Ascending aorta (tissue), 2 donors: ENCODE measurements around the gene HIRIP3. TPM values are rescaled to one million over a fixed set of nuclear protein-coding genes. Genes with fewer than 3 reads are reported as not detected.

Experiments
- DNase-seq, 2 donors: peaks; one replicate each; pipeline ENCODE4 v3.0.0-alpha.2; 2019; ENCODE audit warnings: low spot score in 2 of 2
- H3K27ac ChIP-seq, 2 donors: fragments of 200-600 bp; sonication (generic); one replicate each; pipeline ENCODE4 v1.5.1; 2016 to 2017; ENCODE audit warnings: mild to moderate bottlenecking in 1 of 2
- H3K27me3 ChIP-seq: fragments of 200-600 bp; sonication (generic); one replicate; pipeline ENCODE4 v1.5.1; 2017
- H3K36me3 ChIP-seq, 2 donors: fragments of 200-600 bp; sonication (generic); one replicate each; pipeline ENCODE4 v1.5.1; 2016
- H3K4me1 ChIP-seq, 2 donors: fragments of 200-600 bp; sonication (generic); one replicate each; pipeline ENCODE4 v1.5.1; 2016 to 2017; ENCODE audit warnings: mild to moderate bottlenecking in 1 of 2
- H3K4me3 ChIP-seq, 2 donors: fragments of 200-600 bp; sonication (generic); one replicate each; pipeline ENCODE4 v1.5.1; 2016 to 2017; ENCODE audit warnings: mild to moderate bottlenecking in 1 of 2
- H3K9me3 ChIP-seq, 2 donors: fragments of 200-600 bp; sonication (generic); one replicate each; pipeline ENCODE4 v1.5.1; 2016
- CTCF ChIP-seq, 3 experiments: fragments of 200-600 bp in 2 of 3; fragments of 450-650 bp in 1 of 3; sonication (generic) in 2 of 3; IDR thresholded peaks; one replicate each; pipeline ENCODE4 v1.5.1; 2016 to 2019; ENCODE audit warnings: antibody characterized with exemption in 3 of 3, mild to moderate bottlenecking in 1 of 3, moderate library complexity in 1 of 3
- intact Hi-C: fragments of 100-400 bp; cut with DNase I; formaldehyde crosslinking; loops from one replicate; pipeline ENCODE4 v1.15.1; 2023
- total RNA-seq: library from RNA; depleted of rRNA; stranded (reverse); fragments of >200 nt; gene quantifications from one replicate; pipeline ENCODE4 v1.1.0, GENCODE V29; 2016

HIRIP3 gene
- total RNA-seq, 1 donor from 2014 or later, result 2.0 TPM

- H3K27ac ChIP-seq, result no peak overlapping the region
- H3K27me3 ChIP-seq, result peaks cover 13% of the 10 kb centered on the region
- H3K36me3 ChIP-seq, result peaks cover 0 to under 1% of the 10 kb centered on the region in 2 donors
- no peak for TF ChIP-seq CTCF (IDR thresholded peaks at IDR 0.05)
- intact Hi-C loops, result no loop called here
- no peaks in the 10 kb centered on the region for H3K9me3 ChIP-seq
- H3K4me1 ChIP-seq, result peaks cover 8 to 12% of the 10 kb centered on the region in 2 donors
- no peak for DNase-seq
- H3K4me3 ChIP-seq, result no peak overlapping the region
Observed at GRCh38 chr16:30007378-30007895, 12.0 kb upstream of the HIRIP3 start.

- Histone ChIP-seq H3K4me3 (no peak overlapping the region), H3K4me1 (peaks cover 8 to 12% of the 10 kb centered on the region in 2 donors), H3K27me3 (peaks cover 13% of the 10 kb centered on the region), H3K27ac (no peak overlapping the region), H3K36me3 (peaks cover 5 to 7% of the 10 kb centered on the region in 2 donors), H3K9me3 (no peaks in the 10 kb centered on the region)
- TF ChIP-seq CTCF (IDR thresholded peaks at IDR 0.05), result no peak
- intact Hi-C loops, result no loop called here
- DNase-seq, result no peak
Observed at GRCh38 chr16:30006659-30007377, 11.4 kb upstream of the HIRIP3 start.

GRCh38 chr16:30006095-30006473 lies 10.7 kb upstream of the HIRIP3 start:
- TF ChIP-seq CTCF (IDR thresholded peaks at IDR 0.05), result no peak
- Histone ChIP-seq H3K4me1 (peaks cover 5 to 7% of the 10 kb centered on the region in 2 donors), H3K9me3 (no peaks in the 10 kb centered on the region), H3K27ac (no peak overlapping the region), H3K36me3 (peaks cover 11 to 14% of the 10 kb centered on the region in 2 donors), H3K27me3 (peaks cover 8% of the 10 kb centered on the region), H3K4me3 (no peak overlapping the region)
- intact Hi-C loops, result no loop called here
- no peak for DNase-seq

- H3K36me3 ChIP-seq, result peaks cover 15 to 20% of the 10 kb centered on the region in 2 donors
- DNase-seq, result no peak
- peaks cover 1% of the 10 kb centered on the region in 2 donors for H3K4me1 ChIP-seq
- no peak overlapping the region for H3K27ac ChIP-seq
- H3K4me3 ChIP-seq, result no peak overlapping the region
- intact Hi-C loops, result no loop called here
- TF ChIP-seq CTCF (IDR thresholded peaks at IDR 0.05), result peak; percentile 50 to 74 (median 52)
- no peaks in the 10 kb centered on the region for H3K9me3 ChIP-seq
- peaks cover 2% of the 10 kb centered on the region for H3K27me3 ChIP-seq
Observed at GRCh38 chr16:30005341-30006094, 10.1 kb upstream of the HIRIP3 start.

GRCh38 chr16:30004811-30005242 lies 9.4 kb upstream of the HIRIP3 start:
- TF ChIP-seq CTCF (IDR thresholded peaks at IDR 0.05), result no peak
- Histone ChIP-seq H3K4me3 (no peak overlapping the region), H3K9me3 (no peaks in the 10 kb centered on the region), H3K36me3 (peaks cover 20 to 21% of the 10 kb centered on the region in 2 donors), H3K4me1 (no peaks in the 10 kb centered on the region), H3K27me3 (no peaks in the 10 kb centered on the region), H3K27ac (no peak overlapping the region)
- no peak for DNase-seq
- intact Hi-C loops, result no loop called here
